NOMO-1 treated with DMSO at 0.1 percent for 48 hours (cell line): ENCODE data around the gene HLA-DRA.

Source experiments
- DNase-seq: peaks from one replicate; lab custom pipeline; 2025; ENCODE audit not compliant: unreplicated experiment; lab: John Stamatoyannopoulos, UW

Gene HLA-DRA

GRCh38 chr6:32439602-32440214, at the start of gene HLA-DRA:
Gene HLA-DRA, plus strand, starts transcription at chr6:32439887. Its CDS starts 64 bp downstream, at chr6:32439951.
- DNase-seq: peak; percentile 93

GRCh38 chr6:32391505-32391904, 48.2 kb upstream of the HLA-DRA start:
- DNase-seq: no peak

- DNase-seq: no peak
Measured at GRCh38 chr6:32393665-32394420, 45.8 kb upstream of the HLA-DRA start.

GRCh38 chr6:32396028-32396427, 43.7 kb upstream of the HLA-DRA start:
- no peak for DNase-seq

DNA sequence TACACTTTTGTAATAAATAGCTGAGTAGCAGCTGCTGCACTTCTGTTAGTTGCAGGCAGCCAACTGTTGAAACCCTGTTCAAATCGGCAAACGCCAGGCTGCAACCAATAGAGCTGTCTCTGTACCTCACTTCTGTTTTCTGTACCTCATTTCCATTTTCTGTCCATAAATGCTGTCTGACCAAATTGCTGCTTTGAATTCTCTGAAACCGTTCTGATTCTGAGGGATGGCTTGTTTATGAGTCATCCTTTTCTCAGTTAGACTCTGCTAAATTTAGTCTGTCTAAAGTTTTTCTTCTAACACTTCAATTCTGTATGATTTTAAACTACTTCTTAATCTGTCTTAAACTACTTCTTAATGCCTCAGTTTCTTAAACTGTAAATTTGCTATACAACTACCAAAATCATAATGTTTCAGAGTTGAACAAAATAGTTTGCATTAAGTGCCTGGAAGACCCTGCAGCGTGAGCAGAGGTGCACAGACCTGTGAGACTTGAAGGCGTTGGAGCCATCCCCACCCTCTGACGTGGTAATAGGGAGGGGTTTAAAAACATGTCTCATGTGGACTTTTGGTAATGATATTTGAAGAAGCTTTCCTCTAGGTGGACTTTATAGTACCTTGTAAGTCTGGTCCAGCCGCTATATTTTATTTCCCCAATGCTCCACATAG, 42.3 kb upstream of the HLA-DRA start:
- DNase-seq: peak; percentile 66

DNA sequence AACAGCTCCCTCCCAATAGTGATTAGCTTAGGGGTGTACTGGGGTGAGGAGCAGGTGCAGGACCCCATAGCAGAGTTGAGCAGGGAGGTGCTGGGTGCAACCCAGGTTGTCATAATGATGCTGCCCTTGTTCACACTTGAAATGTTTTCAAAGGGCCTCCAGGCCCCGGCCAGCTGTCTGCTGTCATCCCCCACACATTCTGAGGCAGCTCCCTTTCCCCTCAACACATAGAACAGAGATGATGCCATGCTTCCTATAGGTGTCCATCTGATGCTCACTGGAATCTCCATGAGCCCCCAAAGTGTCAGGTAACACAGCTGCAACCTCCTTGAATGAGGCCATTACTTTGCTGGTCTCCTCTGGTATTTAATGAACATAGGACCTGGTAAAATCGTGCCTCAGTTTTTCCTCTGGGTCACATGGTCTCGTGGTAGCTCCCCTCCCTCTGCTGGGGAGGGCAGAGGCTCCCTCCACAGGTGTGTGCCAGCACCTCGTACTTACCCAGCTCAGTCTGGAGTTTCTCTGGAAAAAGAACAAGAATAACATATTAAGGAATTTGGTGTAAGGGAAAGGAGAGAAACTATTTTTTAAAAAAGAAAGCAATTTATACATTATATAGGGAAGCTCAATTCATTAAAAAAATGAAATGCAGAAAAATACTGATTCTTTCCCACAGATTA, 38.3 kb upstream of the HLA-DRA start:
- no peak for DNase-seq

DNA sequence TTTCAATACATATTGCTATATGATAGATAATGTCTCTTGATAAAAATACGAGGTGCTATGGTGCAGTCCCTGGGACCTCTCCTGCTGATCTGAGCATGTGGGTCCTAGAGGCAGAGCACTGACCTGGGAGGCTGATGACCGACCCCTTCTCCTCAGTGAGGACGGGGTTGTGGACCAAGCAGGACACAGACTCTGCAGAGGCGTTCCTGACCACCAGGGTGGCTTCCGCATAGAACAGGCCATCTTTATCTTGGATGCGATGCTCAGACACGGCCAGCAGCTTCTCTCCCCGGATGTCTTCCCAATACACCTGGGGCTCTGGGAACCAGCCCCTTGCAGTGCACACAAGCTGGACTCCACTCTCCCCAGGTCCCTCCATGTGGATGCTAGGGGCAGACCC, 36.9 kb upstream of the HLA-DRA start:
- no peak for DNase-seq

GRCh38 chr6:32405656-32406055, 34.0 kb upstream of the HLA-DRA start:
- DNase-seq: no peak

DNA sequence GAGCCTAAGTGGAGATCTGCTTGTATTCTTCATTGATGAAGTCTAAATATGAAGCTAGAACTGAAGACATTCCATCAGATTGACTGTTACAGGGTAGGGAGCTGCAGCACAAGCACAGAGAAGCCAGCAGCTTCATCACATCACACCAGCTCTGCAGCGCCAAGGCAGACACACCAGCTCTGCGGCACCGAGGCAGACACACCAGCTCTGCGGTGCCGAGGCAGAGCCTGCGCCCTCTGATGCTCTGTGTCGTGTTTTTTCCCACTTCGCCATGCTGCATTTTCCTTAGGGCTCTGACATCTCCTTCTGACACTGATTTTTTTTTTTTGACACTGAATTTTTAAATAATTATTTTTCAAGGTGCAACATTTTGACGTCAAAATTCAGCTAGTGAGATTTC, 33.5 kb upstream of the HLA-DRA start:
- DNase-seq: no peak

- DNase-seq: no peak
Measured at GRCh38 chr6:32406857-32407256, 32.8 kb upstream of the HLA-DRA start, which contains the start of gene BTNL2. Gene BTNL2, minus strand, starts transcription at chr6:32407181. Its CDS starts 58 bp downstream, at chr6:32407123.

DNA sequence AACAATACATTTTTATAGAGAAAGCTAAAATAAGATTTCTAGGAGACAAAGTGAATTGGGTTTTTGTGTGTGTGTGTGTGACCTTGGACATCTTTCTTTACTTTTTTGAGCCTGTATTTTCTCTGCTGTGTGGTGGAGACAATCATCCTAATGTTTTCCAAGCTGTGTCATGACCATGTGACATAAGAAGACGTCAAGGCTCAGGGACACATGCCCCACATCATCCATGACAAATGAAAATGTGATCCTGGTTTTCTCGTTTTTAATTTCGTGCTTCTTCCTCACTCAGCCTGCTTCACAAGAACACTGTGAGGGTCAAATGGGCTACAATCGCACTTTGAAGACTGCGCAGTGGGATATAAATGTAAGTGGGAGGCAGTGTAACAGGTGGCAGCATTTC, 28.8 kb upstream of the HLA-DRA start:
- no peak for DNase-seq

GRCh38 chr6:32411566-32412327, 27.9 kb upstream of the HLA-DRA start:
- DNase-seq: no peak

- peak; percentile 65 for DNase-seq
Measured at GRCh38 chr6:32413427-32414047, 26.1 kb upstream of the HLA-DRA start.

GRCh38 chr6:32415521-32416019, 24.1 kb upstream of the HLA-DRA start:
- DNase-seq: peak; percentile 64

- DNase-seq: no peak
Measured at GRCh38 chr6:32416036-32416435, 23.7 kb upstream of the HLA-DRA start.

DNA sequence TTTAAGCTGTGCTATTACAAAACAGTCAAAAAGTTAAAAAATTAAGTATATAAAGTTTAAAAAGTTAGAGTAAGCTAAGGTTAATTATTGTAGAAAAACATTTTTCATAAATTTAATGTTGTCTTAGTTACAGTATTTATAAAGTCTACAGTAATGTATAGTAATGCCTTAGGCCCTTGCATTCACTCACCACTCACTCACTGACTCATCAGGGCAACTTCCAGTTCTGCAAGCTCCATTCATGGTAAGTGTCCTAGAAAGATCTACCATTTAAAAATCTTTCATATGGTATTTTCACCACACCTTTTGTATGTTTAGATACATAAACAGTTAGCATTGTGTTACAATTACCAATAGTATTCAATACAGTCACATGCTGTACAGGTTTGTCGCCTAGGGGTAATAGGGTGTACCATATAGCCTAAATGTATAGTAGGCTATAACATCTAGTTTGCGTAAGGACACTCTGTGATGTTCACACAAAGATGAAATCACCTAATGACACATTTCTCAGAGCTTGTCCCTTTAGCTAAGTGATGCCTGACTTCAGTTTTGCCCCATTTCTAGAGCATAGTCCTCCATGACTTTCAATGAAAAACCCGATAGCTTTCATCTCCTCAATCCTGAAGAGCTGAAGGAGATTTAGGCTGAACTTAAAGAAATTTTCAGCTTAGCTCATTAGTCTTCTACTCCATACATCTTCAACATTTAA, 14.9 kb upstream of the HLA-DRA start:
- no peak for DNase-seq

DNA sequence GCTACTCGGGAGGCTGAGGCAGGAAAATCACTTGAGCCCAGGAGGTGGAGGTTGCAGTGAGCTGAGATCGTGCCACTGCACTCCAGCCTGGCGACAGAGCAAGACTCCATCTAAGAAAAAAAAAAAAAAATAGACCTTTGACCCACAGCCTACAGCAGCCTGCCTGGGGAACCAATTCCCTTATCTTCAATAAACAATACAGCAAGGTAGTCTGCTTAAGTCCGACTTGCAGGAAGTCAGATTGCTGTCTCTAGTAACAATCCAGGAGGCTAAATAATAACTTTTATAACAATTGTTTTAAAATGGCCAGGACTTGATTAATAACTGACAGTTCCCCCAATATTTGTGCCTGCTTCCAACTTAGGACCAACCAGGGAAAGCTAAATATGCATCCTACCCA, 13.3 kb upstream of the HLA-DRA start:
- no peak for DNase-seq

DNA sequence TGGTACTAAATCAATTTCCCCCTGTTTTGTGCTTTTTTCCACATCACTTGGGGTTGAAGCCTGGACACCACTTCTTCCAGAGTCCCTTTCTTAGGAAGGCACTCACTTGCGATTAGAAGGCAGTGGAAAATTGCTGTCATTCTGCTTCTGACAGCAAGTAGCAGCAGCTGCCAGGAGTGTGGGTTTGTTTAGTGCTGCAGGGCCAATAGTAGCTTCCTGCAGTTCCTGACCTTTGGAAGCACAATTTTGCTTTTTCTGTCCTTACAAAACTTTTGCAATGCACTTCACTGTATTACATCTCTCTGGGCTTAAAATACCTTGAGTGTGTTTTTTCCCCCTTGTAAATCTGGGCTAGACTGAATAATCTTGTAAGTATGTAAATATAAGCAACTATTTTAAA, 12.5 kb upstream of the HLA-DRA start:
- DNase-seq: no peak

GRCh38 chr6:32427934-32428474, 11.7 kb upstream of the HLA-DRA start:
- DNase-seq: no peak
